NCI-H1694 (cell line): Measurements from ENCODE around the gene ANGEL1.

Source experiments
- DNase-seq: peaks from one replicate; lab custom pipeline; 2025; lab: John Stamatoyannopoulos, UW

Gene ANGEL1

GRCh38 chr14:76779221-76780057 is 33.2 kb downstream of the ANGEL1 start:
- no peak for DNase-seq

DNA sequence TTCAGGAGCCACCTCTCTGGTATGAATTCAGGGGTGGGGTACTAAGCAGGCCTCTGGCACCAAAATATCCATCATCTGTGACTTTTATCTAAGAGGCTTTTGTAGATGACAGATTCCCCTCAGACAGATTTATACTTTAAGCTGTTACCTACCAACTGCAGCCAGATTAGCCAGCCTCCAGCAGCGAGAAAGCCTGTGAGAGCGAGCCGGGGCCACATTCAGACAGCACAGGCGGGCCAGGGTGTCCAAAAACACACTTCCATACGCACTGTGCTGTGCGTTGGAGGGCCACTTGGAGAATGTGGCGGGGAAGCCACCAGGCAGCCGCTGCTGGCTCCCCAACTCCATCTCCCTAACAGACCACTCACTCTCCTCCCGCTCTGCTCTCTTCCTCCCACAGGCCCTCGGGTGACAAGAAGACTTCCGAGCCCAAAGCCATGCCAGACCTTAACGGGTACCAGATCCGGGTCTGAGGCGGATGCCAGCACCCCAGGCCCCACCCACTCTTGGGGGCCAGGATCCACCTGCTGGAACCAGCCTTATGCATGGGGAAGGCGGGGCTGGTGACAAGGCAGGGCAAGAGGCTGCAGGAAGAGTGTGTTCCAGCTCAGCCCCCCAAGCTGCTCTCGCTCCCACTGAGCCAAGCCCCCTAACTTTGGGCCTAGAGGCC is 34.0 kb downstream of the ANGEL1 start:
- DNase-seq: no peak

- DNase-seq: no peak
These were observed 35.0 kb downstream of the ANGEL1 start for GRCh38 chr14:76777721-76778120.

DNA sequence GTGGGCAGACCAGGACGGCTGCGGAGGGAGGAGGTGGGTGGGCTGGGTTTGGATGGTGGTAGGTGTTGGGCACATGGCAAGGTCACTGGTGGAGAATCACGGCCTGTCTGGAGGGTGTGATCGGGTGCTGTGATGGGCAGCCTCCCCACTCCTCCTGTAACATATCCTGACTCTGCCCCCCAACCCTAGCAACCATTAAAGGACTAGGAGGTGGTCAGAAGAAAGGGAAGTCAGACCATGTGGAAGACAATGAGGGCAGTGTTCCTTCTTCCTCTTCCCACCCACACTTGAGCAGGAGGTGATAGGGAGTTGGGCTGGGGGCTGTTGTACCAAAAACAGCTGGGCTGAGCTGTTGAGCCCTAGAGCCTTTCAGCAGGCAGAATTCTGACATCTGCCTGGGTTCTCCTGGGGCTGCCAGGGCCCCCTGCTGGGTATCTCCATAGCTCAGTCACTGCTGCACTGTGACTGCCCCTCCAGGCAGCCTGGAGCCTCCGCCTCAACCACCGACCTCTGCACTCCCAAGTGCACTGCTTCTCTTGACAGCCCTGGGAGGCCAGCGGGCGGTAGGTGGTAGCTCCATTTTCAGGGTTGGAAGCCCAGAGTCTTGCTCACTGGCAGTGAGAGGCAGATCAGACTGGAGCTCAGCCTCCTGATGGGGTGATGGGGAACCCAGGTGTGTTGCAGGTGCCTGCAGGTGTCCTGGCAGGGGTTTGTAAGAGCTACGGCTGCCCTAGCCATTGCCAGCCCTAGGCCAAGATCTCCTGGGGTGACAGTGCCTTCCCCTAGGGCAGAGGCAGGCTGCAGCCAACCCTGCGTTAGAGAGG is 36.0 kb downstream of the ANGEL1 start:
- DNase-seq: peak; percentile 63

GRCh38 chr14:76775695-76776427 is 36.8 kb downstream of the ANGEL1 start:
- no peak for DNase-seq

DNA sequence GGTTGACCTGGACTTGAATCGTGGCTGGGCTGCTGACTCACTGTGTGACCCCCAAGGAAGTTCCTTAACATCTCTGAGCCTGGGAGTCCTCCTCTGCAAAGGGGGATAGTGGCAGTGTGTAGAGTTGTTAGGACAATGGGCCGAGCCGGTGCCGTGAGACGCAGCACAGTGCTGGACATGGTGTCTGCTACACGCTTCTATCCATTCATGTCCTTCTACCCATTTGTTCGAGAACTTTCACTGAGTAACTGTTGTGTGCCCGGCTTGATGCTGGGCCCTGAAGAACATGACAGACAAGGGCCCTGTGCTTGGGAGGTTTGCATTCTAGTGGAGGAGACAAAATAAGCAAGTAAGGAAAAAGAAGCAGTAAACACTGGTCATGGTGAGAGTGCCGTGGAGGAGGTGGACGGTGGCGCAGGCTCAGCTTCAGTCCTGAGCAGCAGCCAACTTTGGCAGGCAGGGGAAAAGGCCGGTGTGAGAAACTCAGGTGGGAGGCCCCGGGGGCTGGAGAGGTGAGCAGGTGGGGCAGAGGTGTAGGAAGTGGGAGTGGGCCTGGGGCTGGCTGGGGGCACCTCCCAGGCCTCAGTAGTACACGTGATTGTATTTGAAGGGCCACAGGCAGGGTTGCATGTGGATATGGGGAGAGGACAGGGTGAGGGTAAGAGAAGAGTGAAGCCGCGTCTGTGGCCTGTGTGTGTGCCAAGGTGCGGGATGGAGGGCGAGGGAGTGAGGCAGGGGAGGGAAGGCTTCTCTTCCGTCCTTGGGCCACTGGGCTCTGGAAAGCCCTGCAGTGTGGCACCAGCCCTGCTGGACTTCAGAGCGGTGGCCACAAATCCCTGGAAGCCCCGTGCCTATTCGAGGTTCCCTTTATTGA is 37.6 kb downstream of the ANGEL1 start:
- no peak for DNase-seq

DNA sequence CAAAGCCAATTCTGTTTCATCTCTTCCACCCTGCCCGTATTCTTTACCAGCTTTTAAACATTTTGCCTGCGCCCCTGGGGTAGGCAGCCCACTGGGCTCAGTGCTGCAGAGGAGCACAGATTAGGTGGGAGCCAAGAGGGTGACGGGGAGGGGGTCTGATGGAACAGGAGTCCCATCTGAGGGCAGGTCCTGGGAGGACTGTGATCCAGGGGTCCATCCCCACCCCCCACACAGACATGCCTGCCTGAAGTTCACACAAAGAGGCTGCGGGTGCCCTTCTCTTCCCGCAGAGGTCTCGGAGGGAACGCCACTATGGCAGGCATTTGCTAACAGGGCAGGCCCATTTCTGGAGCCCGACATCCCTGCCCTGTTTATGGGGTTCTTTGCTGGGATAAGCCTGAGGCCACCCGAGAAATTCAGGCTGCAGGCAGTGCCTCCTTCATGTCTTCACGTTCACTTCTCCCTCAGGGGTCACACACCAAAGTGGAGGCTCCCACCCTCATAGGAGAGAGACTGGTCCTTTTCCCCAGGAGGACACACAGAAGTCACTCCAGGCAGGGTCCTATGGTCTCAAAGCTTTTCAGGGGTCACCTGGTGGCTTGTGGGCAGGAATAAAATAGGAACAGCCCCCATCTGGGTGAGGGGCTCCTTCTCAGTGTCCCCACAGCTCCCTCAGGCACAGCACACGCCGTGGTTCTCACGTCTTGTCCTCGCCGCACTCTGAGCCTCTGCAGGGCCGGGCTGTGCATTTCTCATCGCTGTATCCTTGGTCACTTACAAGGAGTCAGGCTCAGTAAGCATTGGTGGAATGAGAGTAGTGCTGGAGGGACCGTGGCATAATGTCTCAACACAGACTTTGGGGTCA is 38.5 kb downstream of the ANGEL1 start:
- no peak for DNase-seq

GRCh38 chr14:76773188-76773885 is 39.3 kb downstream of the ANGEL1 start:
- no peak for DNase-seq

DNA sequence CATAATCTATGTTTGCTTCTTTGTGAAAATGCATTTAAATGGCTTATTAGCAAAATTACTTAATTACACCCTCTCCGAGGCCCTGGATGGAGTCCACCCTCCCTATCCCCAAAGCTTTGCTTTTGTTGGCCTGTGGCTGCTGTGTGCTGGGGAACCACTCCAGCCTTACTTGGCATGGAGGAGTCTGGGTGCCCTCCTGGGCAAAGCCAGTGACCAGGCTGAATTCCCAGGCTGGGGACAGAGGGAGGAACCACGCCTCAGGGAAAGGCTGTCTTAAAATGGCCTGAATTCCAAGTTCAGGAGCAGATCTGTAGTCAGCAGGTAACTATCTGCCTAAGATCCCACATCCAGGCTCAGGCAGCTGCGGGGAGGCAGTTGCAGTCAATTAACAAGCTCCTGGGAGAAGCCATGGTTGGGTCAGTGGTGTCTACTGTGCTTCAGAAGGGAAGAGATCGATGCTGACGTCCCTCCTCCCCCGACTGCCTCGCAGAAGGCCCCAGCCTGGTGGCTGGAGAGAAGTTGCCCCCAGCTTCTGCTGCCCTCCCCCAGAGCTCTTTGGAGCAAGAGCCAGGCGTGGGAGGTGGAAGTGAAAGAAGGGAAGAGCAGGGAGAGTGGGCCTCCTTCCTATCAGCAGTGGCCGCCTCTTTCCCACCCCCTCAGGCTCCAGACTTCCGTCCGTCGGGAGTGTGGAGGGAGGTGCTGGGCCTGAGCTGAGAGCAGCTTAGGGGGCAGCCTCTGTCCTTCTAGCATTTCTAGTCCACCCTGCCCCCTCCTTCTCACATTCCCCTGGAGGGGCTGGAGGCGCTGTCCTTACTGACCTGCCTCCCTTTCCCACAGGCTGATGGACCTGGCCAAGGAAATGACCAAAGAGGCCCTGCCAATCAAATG is 40.1 kb downstream of the ANGEL1 start:
- DNase-seq: no peak

GRCh38 chr14:76771437-76771980 is 41.2 kb downstream of the ANGEL1 start:
- DNase-seq: no peak

DNA sequence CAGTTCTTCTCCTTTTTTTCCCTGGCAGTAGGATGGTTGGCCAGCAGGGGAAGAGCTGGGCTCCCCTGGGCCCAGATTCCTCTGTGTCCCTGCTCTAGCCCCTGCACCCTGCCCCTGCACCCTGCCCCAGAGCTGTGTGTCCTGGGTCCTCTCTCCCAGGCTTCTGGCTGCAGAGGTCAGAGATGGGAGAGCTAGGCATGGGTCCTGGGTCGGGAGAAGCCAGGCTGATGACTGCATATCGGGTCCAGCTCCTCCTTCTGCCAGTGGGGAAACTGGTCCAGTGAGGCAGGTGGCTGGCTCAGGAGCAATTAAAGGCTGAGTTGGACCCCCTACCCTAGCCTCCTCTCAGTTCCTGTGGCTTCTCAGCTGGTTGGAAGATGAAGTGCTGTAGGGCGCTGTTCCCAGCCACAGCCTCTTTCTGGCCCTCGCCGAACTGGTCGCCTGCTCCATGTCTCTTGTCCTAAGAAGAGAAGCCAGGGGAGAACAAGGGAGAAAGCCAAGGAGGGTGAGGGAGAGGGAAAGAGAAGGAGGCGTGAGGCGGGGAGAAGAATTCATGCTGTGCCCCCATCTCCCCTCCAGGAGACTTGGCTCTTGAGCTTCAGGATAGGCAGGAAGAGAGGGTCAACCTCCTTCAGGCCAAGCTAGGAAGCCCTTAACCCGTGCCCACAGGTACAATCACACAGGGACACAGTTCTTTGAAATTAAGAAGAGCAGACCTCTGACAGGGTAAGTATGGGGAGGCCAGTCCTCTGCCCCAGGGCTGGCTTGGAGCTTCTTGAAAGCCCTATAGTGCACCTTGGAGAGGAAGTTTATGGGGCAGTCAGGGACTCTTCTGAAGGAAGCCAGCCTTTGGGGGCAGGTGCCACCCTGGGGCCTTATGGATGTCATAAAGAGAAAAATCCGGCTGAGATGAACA is 41.9 kb downstream of the ANGEL1 start:
- no peak for DNase-seq

GRCh38 chr14:76769636-76770292 is 42.9 kb downstream of the ANGEL1 start:
- no peak for DNase-seq

GRCh38 chr14:76768671-76769500 is 43.8 kb downstream of the ANGEL1 start:
- no peak for DNase-seq

- DNase-seq: no peak
These were observed 44.7 kb downstream of the ANGEL1 start for GRCh38 chr14:76767681-76768656.
